ENCODE measurements around the gene IL12A. TPM values are rescaled to one million over a fixed set of nuclear protein-coding genes. Genes with fewer than 3 reads are reported as not detected.

Gene IL12A
- total and polyA plus RNA-seq, 7 donors = 0.08 to 0.79 (median 0.31) TPM

GRCh38 chr3:160001850-160002623, 13.4 kb downstream of the IL12A start:
- ATAC-seq (no peak), DNase-seq (no peak)
- H3K4me3 ChIP-seq = no peak overlapping the region
- H3K27me3 ChIP-seq (ENCODE audit: insufficient read depth in 3 of 3, low read length in 2 of 3) = no peaks in the 10 kb centered on the region
- H3K27ac ChIP-seq = no peak overlapping the region
- intact Hi-C loops (cut with DNase I) = loop anchor here (5.0 to 10.0 kb wide), 4 partner anchors 175 to 1157 kb away; no protein-coding TSS in a partner anchor
- no peaks in the 10 kb centered on the region for H3K9me3 ChIP-seq
- WGBS, 3 donors = 68 to 70% (median 68%) methylated on average over 7 of the region's 7 CpGs
- H3K4me1 ChIP-seq = no peaks in the 10 kb centered on the region
- no peak for TF ChIP-seq CTCF (IDR thresholded peaks at IDR 0.05)
- H3K36me3 ChIP-seq (ENCODE audit: insufficient read depth in 1 of 2, low read depth in 1 of 2) = no peaks in the 10 kb centered on the region

GRCh38 chr3:160003520-160004128, 15.0 kb downstream of the IL12A start:
- intact Hi-C loops (cut with DNase I) = loop anchor here (5.0 to 10.0 kb wide), 4 partner anchors 176 to 1159 kb away; no protein-coding TSS in a partner anchor
- H3K9me3 ChIP-seq = no peaks in the 10 kb centered on the region
- no peak overlapping the region for H3K27ac ChIP-seq
- no peaks in the 10 kb centered on the region for H3K27me3 ChIP-seq (ENCODE audit: insufficient read depth in 3 of 3, low read length in 2 of 3)
- 23 to 37% (median 33%) methylated on average over 2 of the region's 2 CpGs for WGBS, 3 donors
- no peaks in the 10 kb centered on the region for H3K36me3 ChIP-seq (ENCODE audit: insufficient read depth in 1 of 2, low read depth in 1 of 2)
- H3K4me1 ChIP-seq = no peaks in the 10 kb centered on the region
- DNase-seq = peak; percentile 30 to 55
- peak; percentile 74 to 84 (median 80) for ATAC-seq
- TF ChIP-seq CTCF (IDR thresholded peaks at IDR 0.05) = peak; percentile 52
- H3K4me3 ChIP-seq = no peak overlapping the region

GRCh38 chr3:160005004-160005403, 16.4 kb downstream of the IL12A start:
- ATAC-seq (no peak), DNase-seq (no peak)
- intact Hi-C loops (cut with DNase I) = loop anchor here (5.0 to 10.0 kb wide), 5 partner anchors 113 to 1160 kb away; no protein-coding TSS in a partner anchor
- no peaks in the 10 kb centered on the region for H3K27me3 ChIP-seq (ENCODE audit: insufficient read depth in 3 of 3, low read length in 2 of 3)
- TF ChIP-seq CTCF (IDR thresholded peaks at IDR 0.05) = no peak
- H3K36me3 ChIP-seq (ENCODE audit: insufficient read depth in 1 of 2, low read depth in 1 of 2) = no peaks in the 10 kb centered on the region
- no peak overlapping the region for H3K4me3 ChIP-seq
- H3K9me3 ChIP-seq = no peaks in the 10 kb centered on the region
- H3K4me1 ChIP-seq = no peaks in the 10 kb centered on the region
- H3K27ac ChIP-seq = no peak overlapping the region

GRCh38 chr3:160006282-160007163, 17.9 kb downstream of the IL12A start:
- DNase-seq (no peak), ATAC-seq (peak; percentile 75 to 96 (median 86))
- no peaks in the 10 kb centered on the region for H3K27me3 ChIP-seq (ENCODE audit: insufficient read depth in 3 of 3, low read length in 2 of 3)
- no peaks in the 10 kb centered on the region for H3K9me3 ChIP-seq
- intact Hi-C loops (cut with DNase I) = loop anchor here (2.0 to 10.0 kb wide), 6 partner anchors 114 to 1162 kb away; no protein-coding TSS in a partner anchor
- no peak overlapping the region for H3K4me3 ChIP-seq
- no peaks in the 10 kb centered on the region for H3K36me3 ChIP-seq (ENCODE audit: insufficient read depth in 1 of 2, low read depth in 1 of 2)
- H3K27ac ChIP-seq = no peak overlapping the region
- TF ChIP-seq CTCF (IDR thresholded peaks at IDR 0.05) = peak; percentile 82
- H3K4me1 ChIP-seq = no peaks in the 10 kb centered on the region
- WGBS, 3 donors = 12 to 18% (median 13%) methylated on average over 3 of the region's 3 CpGs
